Esophagus (tissue), 2 donors: ENCODE data around the gene FITM1. TPM values are rescaled to one million over a fixed set of nuclear protein-coding genes. Genes with fewer than 3 reads are reported as not detected.
"Not testable (repeated sequence)": the region's sequence is repeated elsewhere in the genome, so short reads cannot be mapped to it uniquely, and the experiment has no call there.

ENCODE experiments used
- H3K27ac ChIP-seq, 2 donors: one replicate each; pipeline ENCODE4 v1.5.1; 2013; ENCODE audit warnings: low read depth in 2 of 2, mild to moderate bottlenecking in 2 of 2, inconsistent platforms in 1 of 2, low read length in 1 of 2, moderate library complexity in 1 of 2
- H3K27me3 ChIP-seq, 2 donors: one replicate each; pipeline ENCODE4 v1.6.1; 2013; ENCODE audit warnings: low read length in 2 of 2, control low read depth in 1 of 2, mild to moderate bottlenecking in 1 of 2; ENCODE audit not compliant: insufficient read depth in 2 of 2, control insufficient read depth in 1 of 2
- H3K36me3 ChIP-seq, 2 donors: one replicate each; pipeline ENCODE4 v1.6.1; 2013; ENCODE audit warnings: low read length in 1 of 2; ENCODE audit not compliant: control insufficient read depth in 2 of 2, insufficient read depth in 2 of 2
- H3K4me1 ChIP-seq, 2 donors: one replicate each; pipeline ENCODE4 v1.6.1; 2013; ENCODE audit warnings: low read length in 1 of 2; ENCODE audit not compliant: control insufficient read depth in 2 of 2, insufficient read depth in 2 of 2
- H3K4me3 ChIP-seq, 2 donors: one replicate each; pipeline ENCODE4 v1.5.1; 2013; ENCODE audit warnings: low read length in 2 of 2, mild to moderate bottlenecking in 2 of 2, low read depth in 1 of 2, moderate library complexity in 1 of 2
- H3K9me3 ChIP-seq, 2 donors: one replicate each; pipeline ENCODE4 v1.6.1; 2013; ENCODE audit warnings: mild to moderate bottlenecking in 2 of 2, low read depth in 1 of 2, low read length in 1 of 2, moderate library complexity in 1 of 2; ENCODE audit not compliant: control insufficient read depth in 2 of 2, insufficient read depth in 1 of 2
- WGBS, 2 donors: extraction: QIAGEN DNeasy Blood & Tissue Kit; methylation state at CpG; one replicate each; pipeline ENCODE4 v1.1.7; 2013; 5-methylcytosine and 5-hydroxymethylcytosine counted together
- polyA plus RNA-seq, 2 donors: library from polyadenylated mRNA; stranded (reverse); fragments of 200-250 nt; gene quantifications; one replicate each; pipeline ENCODE4 v1.2.3, GENCODE V29; 2013
- donor health status: healthy with polysubstance abuse.
- donor health status: Bipolar disorder and iron deficiency.

Gene FITM1
- polyA plus RNA-seq, 2 donors = 0.60 to 1.1 TPM

DNA sequence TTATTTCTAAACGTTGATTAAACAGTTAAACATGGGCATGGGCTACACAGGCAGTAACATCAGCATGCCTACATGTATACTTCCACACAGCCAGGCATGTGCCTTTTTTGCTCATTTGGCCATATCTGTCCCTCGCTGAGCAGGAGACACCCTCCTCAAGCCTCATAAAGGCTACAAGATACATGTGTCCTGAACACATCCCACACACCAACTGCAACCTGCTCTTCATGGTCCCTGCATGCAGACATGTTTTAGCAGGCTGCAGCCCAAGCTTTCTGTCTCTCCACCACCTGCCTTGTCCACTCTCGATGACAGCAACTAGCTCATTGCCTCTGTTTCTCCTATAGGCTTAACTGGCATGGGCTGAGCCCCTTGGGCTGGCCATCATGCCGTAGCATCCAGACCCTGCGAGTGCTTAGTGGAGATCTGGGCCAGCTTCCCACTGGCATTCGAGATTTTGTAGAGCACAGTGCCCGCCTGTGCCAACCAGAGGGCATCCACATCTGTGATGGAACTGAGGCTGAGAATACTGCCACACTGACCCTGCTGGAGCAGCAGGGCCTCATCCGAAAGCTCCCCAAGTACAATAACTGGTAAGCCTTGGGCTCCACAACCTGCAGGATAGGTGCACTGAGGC is 33.8 kb upstream of the FITM1 start:
- peaks cover 2 to 15% of the 10 kb centered on the region in 2 donors for H3K4me1 ChIP-seq
- H3K36me3 ChIP-seq = peaks cover 3 to 6% of the 10 kb centered on the region in 2 donors
- H3K27me3 ChIP-seq = no peaks in the 10 kb centered on the region
- no peaks in the 10 kb centered on the region for H3K9me3 ChIP-seq
- no peak overlapping the region for H3K27ac ChIP-seq
- WGBS, 2 donors = 91 to 95% methylated on average over 8 of the region's 8 CpGs
- H3K4me3 ChIP-seq = no peak overlapping the region

DNA sequence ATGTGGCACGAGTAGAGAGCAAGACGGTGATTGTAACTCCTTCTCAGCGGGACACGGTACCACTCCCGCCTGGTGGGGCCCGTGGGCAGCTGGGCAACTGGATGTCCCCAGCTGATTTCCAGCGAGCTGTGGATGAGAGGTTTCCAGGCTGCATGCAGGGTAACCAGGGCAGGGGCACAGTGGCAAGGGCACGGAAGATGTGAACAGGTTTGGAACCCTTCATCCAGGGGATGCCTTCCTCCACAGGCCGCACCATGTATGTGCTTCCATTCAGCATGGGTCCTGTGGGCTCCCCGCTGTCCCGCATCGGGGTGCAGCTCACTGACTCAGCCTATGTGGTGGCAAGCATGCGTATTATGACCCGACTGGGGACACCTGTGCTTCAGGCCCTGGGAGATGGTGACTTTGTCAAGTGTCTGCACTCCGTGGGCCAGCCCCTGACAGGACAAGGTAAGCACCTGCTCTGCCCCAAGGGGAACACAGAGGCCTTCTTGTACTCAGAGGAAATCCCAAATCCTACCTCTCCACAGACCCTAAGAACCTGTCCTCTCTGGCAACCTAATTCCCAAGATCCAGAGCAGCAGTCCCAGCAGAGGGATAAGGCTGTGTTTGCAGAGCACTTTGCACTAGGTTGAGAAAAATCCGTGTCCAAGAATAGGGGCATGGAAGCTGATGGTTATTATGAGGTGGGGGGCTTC is 32.1 kb upstream of the FITM1 start:
- Histone ChIP-seq H3K9me3 (no peaks in the 10 kb centered on the region), H3K4me3 (no peak overlapping the region), H3K27me3 (no peaks in the 10 kb centered on the region), H3K27ac (no peak overlapping the region), H3K4me1 (peaks cover 2 to 15% of the 10 kb centered on the region in 2 donors), H3K36me3 (peaks cover 3 to 6% of the 10 kb centered on the region in 2 donors)
- 95% methylated on average over 16 of the region's 16 CpGs for WGBS, 2 donors

DNA sequence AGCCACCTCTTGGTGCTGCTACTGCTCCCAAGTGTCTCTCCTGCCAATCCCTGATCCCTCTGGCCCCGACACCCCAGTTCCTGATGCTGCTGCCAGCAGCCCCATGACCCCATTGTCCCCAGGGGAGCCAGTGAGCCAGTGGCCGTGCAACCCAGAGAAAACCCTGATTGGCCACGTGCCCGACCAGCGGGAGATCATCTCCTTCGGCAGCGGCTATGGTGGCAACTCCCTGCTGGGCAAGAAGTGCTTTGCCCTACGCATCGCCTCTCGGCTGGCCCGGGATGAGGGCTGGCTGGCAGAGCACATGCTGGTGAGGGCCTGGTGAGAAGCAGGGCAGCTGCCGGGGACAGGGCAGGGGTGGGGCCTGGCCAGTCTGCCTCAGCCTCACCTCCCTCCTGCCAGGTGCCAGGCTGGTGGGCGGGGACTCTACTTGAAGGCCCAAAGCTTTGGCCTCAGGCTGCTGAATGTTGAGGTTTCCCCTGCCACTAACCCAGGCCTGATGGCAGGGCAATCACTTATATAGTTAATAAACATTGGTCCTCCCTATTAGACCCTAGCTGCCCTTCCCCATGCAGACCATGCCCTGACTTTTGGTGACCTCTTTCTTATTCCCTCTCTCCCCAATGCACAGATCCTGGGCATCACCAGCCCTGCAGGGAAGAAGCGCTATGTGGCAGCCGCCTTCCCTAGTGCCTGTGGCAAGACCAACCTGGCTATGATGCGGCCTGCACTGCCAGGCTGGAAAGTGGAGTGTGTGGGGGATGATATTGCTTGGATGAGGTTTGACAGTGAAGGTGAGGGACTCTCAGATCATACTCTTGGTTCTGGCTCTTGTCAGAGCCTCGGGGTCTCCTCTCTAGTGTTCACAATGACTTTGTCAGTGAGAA is 31.3 kb upstream of the FITM1 start:
- H3K4me1 ChIP-seq = peaks cover 2 to 12% of the 10 kb centered on the region in 2 donors
- H3K4me3 ChIP-seq = no peak overlapping the region
- H3K36me3 ChIP-seq = peaks cover 3 to 6% of the 10 kb centered on the region in 2 donors
- no peak overlapping the region for H3K27ac ChIP-seq
- WGBS, 2 donors = 77 to 86% methylated on average over 17 of the region's 17 CpGs
- H3K27me3 ChIP-seq = no peaks in the 10 kb centered on the region
- H3K9me3 ChIP-seq = no peaks in the 10 kb centered on the region

DNA sequence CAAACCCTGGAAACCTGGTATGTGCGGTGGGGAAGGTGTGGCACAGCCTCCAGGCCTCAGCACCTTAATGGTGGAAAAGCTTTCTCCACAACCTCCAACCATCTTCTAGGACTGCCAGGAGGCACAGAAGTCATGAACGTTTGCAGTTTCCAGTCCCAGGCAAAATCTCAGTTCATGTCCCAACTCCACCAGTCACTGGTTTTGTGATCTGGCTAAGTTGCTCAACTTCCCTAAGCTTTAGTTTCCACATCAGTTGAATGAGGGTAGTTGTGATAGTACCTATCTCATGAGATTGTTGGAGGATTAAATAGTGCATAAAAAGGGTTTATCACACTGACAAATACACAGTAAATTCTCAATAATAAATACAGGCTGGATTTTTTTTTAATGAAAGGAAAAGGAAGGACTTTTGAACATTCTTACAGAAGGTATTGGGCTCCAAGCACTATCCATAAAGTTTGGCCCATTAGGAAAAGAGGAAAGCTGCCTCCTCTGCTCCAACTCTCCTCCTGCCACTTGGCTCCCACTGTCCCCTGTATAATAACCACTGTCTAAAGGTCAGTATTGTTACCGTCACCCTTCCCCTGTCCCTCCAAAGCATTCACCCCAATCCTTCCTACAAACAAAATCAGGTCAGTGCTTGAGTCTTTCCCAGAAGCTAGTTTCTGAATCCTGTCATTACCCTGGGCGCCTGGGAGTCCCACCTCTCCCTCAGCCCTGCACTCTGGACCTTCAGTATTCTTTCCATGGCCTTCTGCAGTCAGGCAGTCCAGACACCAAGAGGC is 30.1 kb upstream of the FITM1 start:
- no peak overlapping the region for H3K4me3 ChIP-seq
- WGBS, 2 donors = 75 to 82% methylated on average over 4 of the region's 4 CpGs
- no peaks in the 10 kb centered on the region for H3K9me3 ChIP-seq
- H3K4me1 ChIP-seq = peaks cover 0 to 6% of the 10 kb centered on the region in 2 donors
- H3K36me3 ChIP-seq = peaks cover 3 to 6% of the 10 kb centered on the region in 2 donors
- H3K27me3 ChIP-seq = no peaks in the 10 kb centered on the region
- no peak overlapping the region for H3K27ac ChIP-seq

DNA sequence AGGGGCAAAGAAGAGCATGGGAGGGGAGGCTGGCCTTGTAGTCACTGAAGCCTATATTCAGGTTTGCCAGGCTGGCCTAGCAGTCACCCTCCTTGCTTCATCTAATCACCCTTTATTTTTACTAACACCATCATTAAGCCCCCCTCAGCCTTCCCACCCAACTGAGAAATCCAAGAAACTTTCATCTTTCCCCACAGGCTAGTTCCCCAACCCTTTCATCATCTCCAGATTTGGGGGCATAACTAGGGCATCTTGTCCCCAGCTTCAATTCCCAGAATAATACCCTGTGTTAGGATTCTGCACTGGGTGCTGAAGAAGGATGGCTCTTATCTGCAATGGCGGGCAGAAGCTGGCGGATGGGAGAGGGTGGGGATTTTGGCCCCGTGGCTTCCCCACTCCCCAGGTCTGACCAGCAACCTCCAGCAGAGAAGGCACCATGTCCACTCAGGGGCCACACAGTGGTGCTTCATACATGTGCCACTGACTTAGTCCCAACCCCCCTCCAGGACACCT is 29.4 kb upstream of the FITM1 start:
- H3K9me3 ChIP-seq = no peaks in the 10 kb centered on the region
- WGBS, 2 donors = 91 to 100% methylated on average over 3 of the region's 3 CpGs
- peaks cover 3 to 6% of the 10 kb centered on the region in 2 donors for H3K36me3 ChIP-seq

DNA sequence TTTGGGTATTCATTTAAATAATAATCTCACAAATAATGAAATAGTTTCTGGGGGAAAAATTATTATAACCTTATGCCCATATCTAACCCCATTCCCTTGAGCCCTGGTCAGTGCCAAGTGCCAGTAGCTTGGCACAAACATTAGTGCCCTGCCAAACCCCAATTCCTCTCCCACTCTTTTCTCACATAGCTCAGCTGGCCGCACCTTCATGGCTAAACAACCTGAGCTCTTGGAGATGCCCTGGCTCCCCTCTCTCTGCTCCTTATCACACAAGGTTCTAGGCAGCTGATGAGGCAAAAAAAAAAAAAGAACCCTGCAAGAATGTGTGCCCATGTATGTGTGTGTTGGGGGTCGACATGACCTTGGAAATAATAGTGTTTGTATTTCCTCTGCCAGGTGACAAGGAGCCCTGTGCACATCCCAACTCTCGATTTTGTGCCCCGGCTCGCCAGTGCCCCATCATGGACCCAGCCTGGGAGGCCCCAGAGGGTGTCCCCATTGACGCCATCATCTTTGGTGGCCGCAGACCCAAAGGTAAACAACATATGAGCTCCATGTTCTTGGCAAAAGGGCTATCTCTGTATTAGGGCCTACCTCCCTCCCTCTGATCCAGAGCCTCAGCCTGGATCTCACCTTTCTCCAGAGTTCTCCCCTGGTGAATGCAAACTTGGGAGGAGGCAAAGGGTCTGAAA is 28.0 kb upstream of the FITM1 start:
- H3K4me1 ChIP-seq = peaks cover 0 to 3% of the 10 kb centered on the region in 2 donors
- H3K36me3 ChIP-seq = peaks cover 3 to 6% of the 10 kb centered on the region in 2 donors
- H3K27me3 ChIP-seq = no peaks in the 10 kb centered on the region
- no peaks in the 10 kb centered on the region for H3K9me3 ChIP-seq
- no peak overlapping the region for H3K4me3 ChIP-seq
- WGBS, 2 donors = 92 to 93% methylated on average over 7 of the region's 7 CpGs
- H3K27ac ChIP-seq = no peak overlapping the region

More for the DNA sequence above, 29.4 kb upstream of the FITM1 start:
- Histone ChIP-seq H3K27ac (no peak overlapping the region), H3K27me3 (no peaks in the 10 kb centered on the region), H3K4me3 (no peak overlapping the region), H3K4me1 (peaks cover 0 to 3% of the 10 kb centered on the region in 2 donors)

DNA sequence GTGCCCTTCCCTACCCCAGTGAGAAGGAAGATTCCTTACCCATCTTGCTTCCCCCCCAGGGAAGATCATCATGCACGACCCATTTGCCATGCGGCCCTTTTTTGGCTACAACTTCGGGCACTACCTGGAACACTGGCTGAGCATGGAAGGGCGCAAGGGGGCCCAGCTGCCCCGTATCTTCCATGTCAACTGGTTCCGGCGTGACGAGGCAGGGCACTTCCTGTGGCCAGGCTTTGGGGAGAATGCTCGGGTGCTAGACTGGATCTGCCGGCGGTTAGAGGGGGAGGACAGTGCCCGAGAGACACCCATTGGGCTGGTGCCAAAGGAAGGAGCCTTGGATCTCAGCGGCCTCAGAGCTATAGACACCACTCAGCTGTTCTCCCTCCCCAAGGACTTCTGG is 27.0 kb upstream of the FITM1 start:
- H3K9me3 ChIP-seq = no peaks in the 10 kb centered on the region
- H3K4me1 ChIP-seq = peaks cover 0 to 3% of the 10 kb centered on the region in 2 donors
- H3K27ac ChIP-seq = no peak overlapping the region
- H3K4me3 ChIP-seq = no peak overlapping the region
- H3K36me3 ChIP-seq = peaks cover 0 to 3% of the 10 kb centered on the region in 2 donors
- H3K27me3 ChIP-seq = no peaks in the 10 kb centered on the region
- 92 to 93% methylated on average over 13 of the region's 13 CpGs for WGBS, 2 donors

DNA sequence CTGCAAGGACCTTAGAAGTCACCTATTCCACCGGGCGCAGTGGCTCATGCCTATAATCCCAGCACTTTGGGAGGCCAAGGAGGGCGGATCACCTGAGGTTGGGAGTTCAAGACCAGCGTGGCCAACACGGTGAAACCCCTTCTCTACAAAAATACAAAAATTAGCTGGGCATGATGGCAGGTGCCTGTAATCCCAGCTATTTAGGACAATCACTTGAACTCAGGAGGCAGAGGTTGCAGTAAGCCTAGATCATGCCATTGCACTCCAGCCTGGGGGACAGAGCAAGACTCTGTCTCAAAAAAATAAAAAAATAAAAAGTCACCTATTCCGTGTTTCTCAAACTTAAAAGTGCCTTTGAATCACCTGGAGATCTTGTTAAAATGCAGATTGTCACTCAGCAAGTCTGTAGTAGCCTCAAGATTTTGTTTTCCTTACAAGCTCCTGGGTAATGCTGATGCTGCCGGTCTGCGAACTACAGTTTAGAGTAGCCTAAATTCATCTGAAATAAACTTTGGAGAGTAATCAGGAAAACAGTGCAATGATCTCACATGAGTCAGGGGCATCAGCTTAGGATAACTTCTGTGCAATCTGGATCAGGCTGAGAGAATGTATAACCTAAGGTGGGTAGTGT is 24.7 kb upstream of the FITM1 start:
- H3K4me3 ChIP-seq = not testable (repeated sequence)
- 90 to 91% methylated on average over 8 of the region's 8 CpGs for WGBS, 2 donors

More for the DNA sequence above, 24.7 kb upstream of the FITM1 start:
- H3K27ac ChIP-seq, H3K36me3 ChIP-seq, H3K9me3 ChIP-seq, H3K4me1 ChIP-seq, H3K27me3 ChIP-seq: not testable (repeated sequence)
